Measurements from ENCODE around the gene LEP. TPM values are rescaled to one million over a fixed set of nuclear protein-coding genes. Genes with fewer than 3 reads are reported as not detected.

LEP gene
- total RNA-seq, 1 experiment from 2014 or later, result not detected

- Histone ChIP-seq H3K4me1 (ENCODE audit: insufficient read depth, low read length) (peaks cover 6% of the 10 kb centered on the region; the same call in 1 of the 2 replicates), H3K14ac (ENCODE audit: insufficient read depth, low read length) (no peak overlapping the region; the same call in 1 of the 2 replicates), H3K23ac (ENCODE audit: insufficient read length, low read depth, low read length) (no peak overlapping the region), H4K8ac (replicated peaks; ENCODE audit: insufficient read length, low read depth, low read length) (no peak overlapping the region), H3K9ac (ENCODE audit: extremely low read depth, insufficient read length, low read length) (no peak overlapping the region), H3K9me3 (ENCODE audit: control insufficient read depth, low read depth, low read length) (no peaks in the 10 kb centered on the region), H3K27me3 (ENCODE audit: insufficient read depth, low read length) (no peaks in the 10 kb centered on the region), H3T11ph (ENCODE audit: low read length) (no peak overlapping the region), H2BK5ac (ENCODE audit: insufficient read length, low read length) (no peak overlapping the region), H3K27ac (ENCODE audit: insufficient read length, low read depth, low read length) (no peak overlapping the region), H2AFZ (ENCODE audit: low read length) (no peak overlapping the region), H4K20me1 (ENCODE audit: control insufficient read depth, insufficient read depth, insufficient read length) (no peaks in the 10 kb centered on the region), H4K91ac (ENCODE audit: insufficient read length, low read depth, low read length) (no peak overlapping the region), H2BK12ac (ENCODE audit: insufficient read length, low read depth, low read length) (no peak overlapping the region), H3K23me2 (ENCODE audit: insufficient read length, low read depth, low read length, poor library complexity, severe bottlenecking) (no peaks in the 10 kb centered on the region), H2BK20ac (ENCODE audit: low read depth, low read length, poor library complexity, severe bottlenecking) (no peak overlapping the region), H3K79me2 (ENCODE audit: insufficient read depth, low read length) (no peaks in the 10 kb centered on the region), H3K4ac (ENCODE audit: low read depth, low read length) (no peak overlapping the region), H3K4me2 (ENCODE audit: insufficient read depth, insufficient read length, low read length) (no peak overlapping the region), H4K5ac (ENCODE audit: insufficient read length, low read depth, low read length) (no peak overlapping the region), H3K56ac (ENCODE audit: insufficient read length, low read depth, low read length) (no peak overlapping the region), H2BK15ac (ENCODE audit: low read depth, low read length) (no peak overlapping the region), H3K79me1 (ENCODE audit: insufficient read depth, low read depth, low read length, poor library complexity, severe bottlenecking) (no peaks in the 10 kb centered on the region), H2AK5ac (ENCODE audit: insufficient read length, low read length) (no peak overlapping the region), H2BK120ac (ENCODE audit: low read depth, low read length, poor library complexity, severe bottlenecking) (no peak overlapping the region), H3K18ac (ENCODE audit: insufficient read length, low read depth, low read length) (no peak overlapping the region)
- peaks cover 0 to 4% (median 3%) of the 10 kb centered on the region in 3 experiments; a peak in 2 of 7 replicates for H3K36me3 Mint-ChIP-seq (ENCODE audit: insufficient read depth in 1 of 3, low read depth in 3 of 3)
- no peaks in the 10 kb centered on the region; a peak in 1 of 5 replicates for H3K9me3 Mint-ChIP-seq
- peaks cover 42 to 56% of the 10 kb centered on the region in 2 experiments for H3K4me1 Mint-ChIP-seq
- no CpG with 5 or more reads among the region's 5 CpGs for WGBS (ENCODE audit: extremely low coverage, insufficient read length, low lambda C conversion rate)
- TF ChIP-seq, protein P1, sequence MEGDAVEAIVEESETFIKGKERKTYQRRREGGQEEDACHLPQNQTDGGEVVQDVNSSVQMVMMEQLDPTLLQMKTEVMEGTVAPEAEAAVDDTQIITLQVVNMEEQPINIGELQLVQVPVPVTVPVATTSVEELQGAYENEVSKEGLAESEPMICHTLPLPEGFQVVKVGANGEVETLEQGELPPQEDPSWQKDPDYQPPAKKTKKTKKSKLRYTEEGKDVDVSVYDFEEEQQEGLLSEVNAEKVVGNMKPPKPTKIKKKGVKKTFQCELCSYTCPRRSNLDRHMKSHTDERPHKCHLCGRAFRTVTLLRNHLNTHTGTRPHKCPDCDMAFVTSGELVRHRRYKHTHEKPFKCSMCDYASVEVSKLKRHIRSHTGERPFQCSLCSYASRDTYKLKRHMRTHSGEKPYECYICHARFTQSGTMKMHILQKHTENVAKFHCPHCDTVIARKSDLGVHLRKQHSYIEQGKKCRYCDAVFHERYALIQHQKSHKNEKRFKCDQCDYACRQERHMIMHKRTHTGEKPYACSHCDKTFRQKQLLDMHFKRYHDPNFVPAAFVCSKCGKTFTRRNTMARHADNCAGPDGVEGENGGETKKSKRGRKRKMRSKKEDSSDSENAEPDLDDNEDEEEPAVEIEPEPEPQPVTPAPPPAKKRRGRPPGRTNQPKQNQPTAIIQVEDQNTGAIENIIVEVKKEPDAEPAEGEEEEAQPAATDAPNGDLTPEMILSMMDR (conservative IDR thresholded peaks at IDR 0.05), result no peak
- H3K27me3 Mint-ChIP-seq (ENCODE audit: low read depth), result peaks cover 4% of the 10 kb centered on the region
- DNase-seq, result no peak
- H3K4me3 Mint-ChIP-seq, result no peak overlapping the region; a peak in 1 of 5 replicates
- H3K27ac Mint-ChIP-seq, result 0 out of 7 replicates have a peak overlapping the region, but pooled peaks of 1 of the 3 experiments have one; percentile 23
Measured at GRCh38 chr7:128265906-128266300, 24.8 kb downstream of the LEP start.

Data from H9 (cell line).